ENCODE data around the gene OPN1MW3. TPM values are rescaled to one million over a fixed set of nuclear protein-coding genes. Genes with fewer than 3 reads are reported as not detected.

The OPN1MW3 gene
- not detected in 2 replicates for total RNA-seq

GRCh38 chrX:154257282-154257681 lies at the start of gene OPN1MW3:
TSS of gene OPN1MW3 (plus strand) at chrX:154257582. CDS start at chrX:154257620, 38 bp downstream.

GRCh38 chrX:154219456-154219855 lies 37.9 kb upstream of the OPN1MW3 start, which contains the start of gene OPN1MW2:
TSS of gene OPN1MW2 (plus strand) at chrX:154219756. CDS start at chrX:154219816, 60 bp downstream.

GRCh38 chrX:154294791-154295574 lies 37.6 kb downstream of the OPN1MW3 start, which contains the start of gene TEX28:
TSS of gene TEX28 (minus strand) at chrX:154295124. CDS start at chrX:154292117, 3,007 bp downstream.

GRCh38 chrX:154295664-154296310 lies 38.4 kb downstream of the OPN1MW3 start, which contains the start of gene TKTL1:
TSS of gene TKTL1 (plus strand) at chrX:154295795. CDS start at chrX:154295860, 65 bp downstream.

Other genes starting within 250 kb of the OPN1MW3 start
- 104 and 110 TPM in 2 replicates for gene IRAK1, start 237.7 kb upstream of the OPN1MW3 start, total RNA-seq
- gene MECP2, start 159.9 kb upstream of the OPN1MW3 start, total RNA-seq = 18.2 and 25.4 TPM in 2 replicates
- not detected in 2 replicates for gene OPN1LW, start 113.3 kb upstream of the OPN1MW3 start, total RNA-seq
- gene OPN1MW, start 75.0 kb upstream of the OPN1MW3 start, total RNA-seq = not detected in 2 replicates
- not detected in 2 replicates for gene OPN1MW2, start 37.8 kb upstream of the OPN1MW3 start, total RNA-seq
- gene TEX28, start 37.5 kb downstream of the OPN1MW3 start, total RNA-seq = not detected in 2 replicates
- gene TKTL1, start 38.2 kb downstream of the OPN1MW3 start, total RNA-seq = not detected in 2 replicates
- 1,129 and 1,478 TPM in 2 replicates for gene FLNA, start 117.1 kb downstream of the OPN1MW3 start, total RNA-seq
- gene EMD, start 121.7 kb downstream of the OPN1MW3 start, total RNA-seq = 50.6 and 72.9 TPM in 2 replicates
- 4,888 and 5,415 TPM in 2 replicates for gene RPL10, start 140.8 kb downstream of the OPN1MW3 start, total RNA-seq
- gene DNASE1L1, start 151.7 kb downstream of the OPN1MW3 start, total RNA-seq = 30.2 and 32.3 TPM in 2 replicates
- 27.9 and 32.9 TPM in 2 replicates for gene TAFAZZIN, start 154.0 kb downstream of the OPN1MW3 start, total RNA-seq
- gene ATP6AP1, start 171.1 kb downstream of the OPN1MW3 start, total RNA-seq = 37.4 and 39.4 TPM in 2 replicates
- gene GDI1, start 179.6 kb downstream of the OPN1MW3 start, total RNA-seq = 59.5 and 89.4 TPM in 2 replicates
- gene FAM50A, start 186.6 kb downstream of the OPN1MW3 start, total RNA-seq = 29.0 and 30.7 TPM in 2 replicates
- 4.4 and 16.2 TPM in 2 replicates for gene PLXNA3, start 200.7 kb downstream of the OPN1MW3 start, total RNA-seq
- gene LAGE3, start 221.7 kb downstream of the OPN1MW3 start, total RNA-seq = 50.3 and 51.3 TPM in 2 replicates
- 46.0 and 50.6 TPM in 2 replicates for gene UBL4A, start 229.0 kb downstream of the OPN1MW3 start, total RNA-seq
- gene SLC10A3, start 233.0 kb downstream of the OPN1MW3 start, total RNA-seq = 27.4 and 40.8 TPM in 2 replicates

All from airway epithelial cell (primary cell).